HG03378 (cell line): Measurements from ENCODE around the gene VNN1.
"Not testable (repeated sequence)": the region's sequence is repeated elsewhere in the genome, so short reads cannot be mapped to it uniquely, and the experiment has no call there.

ENCODE experiments used
- ATAC-seq: cut with Tn5 transposase; IDR thresholded peaks from one replicate; pipeline ENCODE4 v1.9.1; 2021; ENCODE audit warnings: mild to moderate bottlenecking, moderate library complexity; ENCODE audit not compliant: unreplicated experiment

Gene VNN1

DNA sequence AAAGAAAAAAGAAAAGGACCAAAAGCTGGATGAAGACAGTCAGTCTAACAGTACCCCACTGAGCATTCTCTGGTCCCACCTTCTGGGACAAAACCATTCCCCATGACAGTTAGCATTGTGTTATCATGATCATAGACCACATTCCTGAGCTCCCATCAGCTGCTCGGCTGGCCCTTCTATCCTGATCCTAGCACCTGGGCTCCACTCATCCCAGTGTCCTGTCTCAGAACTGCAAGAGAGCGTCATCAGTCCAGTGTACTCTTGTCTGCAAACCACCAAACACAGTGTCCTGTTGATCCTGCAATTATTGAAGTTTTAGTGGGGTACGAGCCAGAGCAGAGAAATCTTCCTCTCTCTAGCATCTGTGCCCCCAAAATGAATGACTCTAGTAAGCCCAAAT is 38.9 kb downstream of the VNN1 start:
- no peak for ATAC-seq

DNA sequence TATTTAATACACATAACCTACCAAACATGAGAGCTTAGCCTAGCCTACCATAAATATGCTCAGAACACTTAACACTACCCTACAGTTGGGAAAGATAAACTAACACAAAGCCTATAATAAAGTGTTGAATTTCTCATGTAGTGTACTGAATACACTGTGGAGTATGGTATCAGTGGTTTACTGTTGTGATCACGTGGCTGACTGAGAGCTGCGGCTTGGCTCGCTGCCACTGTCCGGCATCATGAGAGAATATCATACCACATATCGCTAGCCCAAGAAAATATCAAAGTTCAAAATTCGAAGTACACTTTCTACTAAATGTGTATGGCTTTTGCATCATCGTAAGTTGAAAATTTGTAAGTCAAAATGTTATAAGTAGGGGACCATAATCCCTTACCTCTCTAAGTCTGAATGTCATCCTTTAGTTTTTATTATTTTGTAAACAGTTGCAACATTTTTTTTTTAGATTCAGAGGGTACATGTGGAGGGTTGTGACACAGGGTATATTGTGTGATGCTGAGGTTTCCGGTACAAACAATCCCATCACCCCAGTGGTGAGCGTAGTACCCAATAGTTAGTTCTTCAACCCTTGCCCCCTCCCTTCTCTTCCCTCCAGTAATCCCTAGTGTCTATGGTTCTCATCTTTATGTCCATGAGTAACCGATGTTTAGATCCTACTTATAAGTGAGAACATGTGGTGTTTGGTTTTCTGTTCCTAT is 40.3 kb downstream of the VNN1 start:
- no peak for ATAC-seq

DNA sequence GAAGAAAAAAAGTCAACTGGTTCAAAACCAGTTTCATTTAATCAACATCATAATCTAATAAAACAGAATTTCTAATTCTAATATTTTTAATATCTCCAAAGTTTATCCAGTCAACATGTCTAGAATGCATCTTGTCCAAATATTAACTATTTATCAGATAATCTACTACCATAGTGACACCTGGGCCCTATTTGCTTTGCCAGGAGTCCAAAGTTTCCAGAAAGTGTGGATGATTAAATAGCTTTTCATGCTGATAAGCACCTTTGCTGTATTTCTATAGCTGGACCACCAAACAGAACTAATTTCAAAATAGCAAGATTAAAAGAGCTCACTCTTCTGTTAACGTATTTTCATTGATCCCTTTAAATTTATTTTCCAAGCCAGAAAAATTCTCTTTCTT is 42.6 kb downstream of the VNN1 start:
- ATAC-seq, result no peak

DNA sequence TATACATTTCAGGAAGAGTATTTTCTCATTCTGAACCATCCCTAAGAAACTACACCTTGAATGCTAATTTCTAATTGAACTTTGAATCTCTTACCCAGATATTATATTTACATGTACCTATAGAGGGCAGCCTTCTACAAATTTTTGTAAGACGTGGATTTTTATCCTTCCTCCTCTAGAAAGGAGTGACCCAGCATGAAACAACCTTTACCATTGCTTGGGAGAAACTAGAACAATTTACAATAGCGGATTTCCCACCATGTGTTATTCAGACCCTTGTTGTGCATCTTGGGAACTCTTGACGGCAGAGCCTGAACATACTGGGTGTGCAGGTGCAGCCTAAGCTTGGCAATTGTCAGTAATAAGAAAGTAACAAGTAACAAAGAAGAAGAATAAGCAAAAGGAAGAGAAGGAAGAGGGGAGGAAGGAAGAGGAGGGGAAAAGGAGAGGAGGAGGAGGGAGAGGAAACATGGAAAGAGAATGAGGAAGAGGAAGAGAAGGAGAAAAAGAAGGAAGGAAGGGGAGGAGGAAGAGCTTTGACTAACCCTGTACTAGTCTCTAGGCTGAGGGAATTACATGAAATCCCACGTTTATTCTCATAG is 44.1 kb downstream of the VNN1 start:
- peak; percentile 66 for ATAC-seq

DNA sequence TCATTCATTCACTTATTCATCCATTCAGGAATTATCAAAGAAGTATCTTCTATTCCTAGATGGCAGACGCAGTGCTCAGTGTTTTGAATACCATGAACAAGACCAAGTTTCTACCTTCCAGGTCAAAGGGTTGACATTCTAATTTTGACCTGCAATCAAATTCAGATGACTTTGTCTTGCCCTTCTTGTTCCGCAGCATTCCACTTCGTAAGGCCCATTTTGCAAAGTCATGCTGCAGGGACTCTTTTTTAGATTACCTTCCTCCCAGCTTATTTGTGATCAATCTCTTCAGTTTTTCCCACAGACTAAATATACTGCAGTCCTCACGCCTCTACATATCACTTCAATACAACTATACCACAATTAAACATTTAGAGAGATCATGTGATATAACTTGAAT is 47.7 kb downstream of the VNN1 start:
- ATAC-seq, result no peak

- no peak for ATAC-seq
Observed at GRCh38 chr6:132664309-132665034, 49.4 kb downstream of the VNN1 start.

DNA sequence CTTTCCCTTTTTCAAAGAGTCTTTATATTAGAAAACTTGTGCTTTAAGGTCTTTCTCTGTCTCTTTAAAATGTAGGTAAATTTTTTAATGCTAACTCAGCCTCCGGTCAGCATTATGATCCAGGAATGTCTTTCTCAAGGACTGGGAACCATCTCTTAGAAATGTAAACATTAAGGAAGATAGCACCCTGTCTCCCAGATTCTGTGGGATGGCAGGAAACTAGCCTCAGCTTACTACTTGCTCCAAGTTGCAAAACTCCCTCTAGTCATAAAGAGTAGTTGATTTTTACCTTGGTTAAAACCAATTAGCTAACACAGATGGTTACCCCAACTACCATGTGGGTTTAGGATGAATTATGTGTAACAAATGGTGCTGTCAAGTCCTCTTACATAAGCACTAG is 50.2 kb downstream of the VNN1 start:
- no peak for ATAC-seq

- no peak for ATAC-seq
Observed at GRCh38 chr6:132661906-132662305, 51.9 kb downstream of the VNN1 start.

GRCh38 chr6:132659082-132659481 is 54.8 kb downstream of the VNN1 start, which contains the start of gene TAAR1:
TAAR1 (minus strand) TSS chr6:132659182; CDS start chr6:132646003, 13,179 bp downstream.
- ATAC-seq, result no peak

DNA sequence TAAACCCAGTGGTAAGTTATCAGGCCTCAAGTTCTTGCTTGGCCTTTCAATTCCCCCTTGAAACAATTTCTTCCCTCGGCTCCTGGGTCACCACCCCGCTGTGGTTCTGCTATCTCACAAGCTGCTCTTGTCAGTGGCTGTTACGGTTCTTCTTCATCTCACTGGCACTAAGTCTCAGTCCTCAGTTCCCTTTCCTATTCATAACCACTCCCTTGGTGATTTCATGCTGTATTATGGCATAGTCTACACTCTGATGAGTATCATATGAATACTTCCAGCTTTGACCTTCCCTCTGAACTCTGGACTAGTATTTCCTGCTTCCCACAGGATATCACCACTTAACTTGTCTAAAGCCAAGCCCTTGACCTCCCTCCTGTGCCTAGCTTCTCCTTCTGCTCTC is 62.8 kb downstream of the VNN1 start:
- ATAC-seq, result no peak

- ATAC-seq, result no peak
Observed at GRCh38 chr6:132650429-132650828, 63.4 kb downstream of the VNN1 start.

- ATAC-seq, result no peak
Observed at GRCh38 chr6:132648828-132649227, 65.0 kb downstream of the VNN1 start.

GRCh38 chr6:132648356-132648755 is 65.5 kb downstream of the VNN1 start:
- ATAC-seq, result peak; percentile 83

GRCh38 chr6:132643547-132643946 is 70.3 kb downstream of the VNN1 start:
- no peak for ATAC-seq

- not testable (repeated sequence) for ATAC-seq
Observed at GRCh38 chr6:132637135-132637534, 76.7 kb downstream of the VNN1 start.

DNA sequence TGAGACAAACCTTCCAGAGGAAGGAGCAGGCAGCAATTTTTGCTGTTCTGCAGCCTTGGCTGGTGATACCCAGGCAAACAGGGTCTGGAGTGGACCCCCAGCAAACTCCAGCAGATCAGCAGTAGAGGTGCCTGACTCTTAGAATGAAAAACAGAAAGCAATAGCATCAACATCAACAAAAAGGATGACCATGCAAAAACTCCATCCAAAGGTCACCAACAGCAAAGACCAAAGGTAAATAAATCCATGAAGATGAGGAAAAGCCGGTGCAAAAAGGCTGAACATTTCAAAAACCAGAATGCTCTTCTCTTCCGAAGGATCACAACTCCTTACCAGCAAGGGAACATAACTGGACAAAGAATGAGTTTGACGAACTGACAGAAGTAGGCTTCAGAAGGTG is 77.9 kb downstream of the VNN1 start:
- not testable (repeated sequence) for ATAC-seq

DNA sequence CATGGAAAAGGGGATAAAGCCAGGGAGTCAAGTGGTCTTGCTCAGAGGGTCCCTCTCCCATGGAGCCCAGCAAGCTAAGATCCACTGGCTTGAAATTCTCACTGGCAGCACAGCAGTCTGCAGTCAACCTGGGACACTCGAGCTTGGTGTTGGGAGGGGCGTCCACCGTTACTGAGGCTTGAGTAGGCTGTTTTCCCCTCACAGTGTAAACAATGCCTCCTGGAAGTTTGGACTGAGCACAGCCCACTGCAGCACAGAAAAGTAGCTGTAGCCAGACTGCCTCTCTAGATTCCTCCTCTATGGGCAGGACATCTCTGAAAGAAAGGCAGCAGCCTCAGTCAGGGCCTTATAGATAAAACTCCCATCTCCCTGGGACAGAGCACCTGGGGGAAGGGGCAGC is 78.6 kb downstream of the VNN1 start:
- not testable (repeated sequence) for ATAC-seq

DNA sequence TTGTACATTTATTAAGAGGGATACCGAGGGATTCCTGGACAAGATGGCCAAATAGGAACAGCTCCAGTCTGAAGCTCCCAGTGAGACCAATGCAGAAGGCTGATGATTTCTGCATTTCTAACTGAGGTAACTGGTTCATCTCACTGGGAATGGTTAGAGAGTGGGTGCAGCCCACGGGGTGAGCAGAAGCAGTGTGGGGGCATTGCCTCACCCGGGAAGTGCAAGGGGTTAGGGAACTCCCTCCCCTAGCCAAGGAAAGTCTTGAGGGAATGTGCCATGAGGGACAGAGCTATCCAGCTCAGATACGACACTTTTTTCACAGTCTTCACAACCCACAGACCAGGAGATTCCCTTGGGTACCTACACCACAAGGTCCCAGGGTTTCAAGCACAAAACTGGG is 79.1 kb downstream of the VNN1 start:
- no peak for ATAC-seq

- ATAC-seq, result no peak
Observed at GRCh38 chr6:132633362-132633761, 80.5 kb downstream of the VNN1 start.
